Esophagus (tissue), 2 donors: ENCODE results near the gene GLT6D1. TPM values are rescaled to one million over a fixed set of nuclear protein-coding genes. Genes with fewer than 3 reads are reported as not detected.

ENCODE experiments used
- polyA plus RNA-seq, 2 donors: library from polyadenylated mRNA; stranded (reverse); fragments of 200-250 nt; gene quantifications; one replicate each; pipeline ENCODE4 v1.2.3, GENCODE V29; 2013
- donor health status: healthy with polysubstance abuse.
- donor health status: Bipolar disorder and iron deficiency.

The GLT6D1 gene
- polyA plus RNA-seq, 2 donors, result not detected

Other genes with a start within 250 kb of the GLT6D1 start
- gene PPP1R26, start 159.8 kb downstream of the GLT6D1 start, polyA plus RNA-seq, result 1 to 10 TPM; 4.7 to 6.4 TPM
- 10 to 100 TPM; 19.3 to 40.8 TPM for gene MRPS2, start 138.9 kb downstream of the GLT6D1 start, polyA plus RNA-seq
- gene LCN1, start 118.1 kb downstream of the GLT6D1 start, polyA plus RNA-seq, result not detected
- not detected for gene OBP2A, start 93.4 kb downstream of the GLT6D1 start, polyA plus RNA-seq
- not detected for gene PAEP, start 77.8 kb downstream of the GLT6D1 start, polyA plus RNA-seq
- gene LCN9, start 23.8 kb upstream of the GLT6D1 start, polyA plus RNA-seq, result not detected
- not detected for gene SOHLH1, start 59.9 kb upstream of the GLT6D1 start, polyA plus RNA-seq
- under 1 TPM; 0.06 to 0.14 TPM for gene KCNT1, start 62.6 kb upstream of the GLT6D1 start, polyA plus RNA-seq